ENCODE data around the gene KLHL14. TPM values are rescaled to one million over a fixed set of nuclear protein-coding genes. Genes with fewer than 3 reads are reported as not detected.

KLHL14 gene
- total and polyA plus RNA-seq, 2 of the 13 experiments (the other 11 are each of a cell fraction or from before 2014, with no cell fraction given): 16.0 to 41.8 TPM

DNA sequence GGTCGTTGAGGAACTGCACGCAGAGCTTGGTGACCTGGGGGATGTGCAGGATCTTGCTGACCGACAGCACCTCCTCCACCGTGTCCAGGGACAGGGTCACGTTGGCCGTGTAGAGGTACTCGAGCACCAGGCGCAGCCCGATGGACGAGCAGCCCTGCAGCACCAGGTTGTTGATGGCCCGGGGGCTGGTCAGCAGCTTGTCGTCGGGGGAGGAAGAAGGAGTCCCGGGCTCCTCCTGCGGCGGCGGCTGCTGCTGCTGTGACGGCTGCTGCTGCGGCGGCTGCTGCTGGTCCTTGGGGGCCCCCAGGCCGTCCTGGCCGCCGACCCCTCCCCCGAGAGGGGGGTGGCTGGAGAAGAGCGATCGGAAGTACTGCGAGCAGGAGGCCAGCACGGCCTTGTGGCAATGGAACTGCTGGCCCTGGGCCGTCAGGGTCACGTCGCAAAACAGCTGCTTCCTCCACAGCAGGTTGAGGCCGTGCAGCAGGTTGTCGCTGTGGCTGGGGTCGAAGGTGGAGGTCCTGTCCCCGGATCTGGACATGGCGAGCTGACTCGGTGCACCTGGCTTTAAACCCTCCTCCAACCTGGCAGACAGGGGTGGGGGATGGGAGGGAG, 2.7 kb downstream of the KLHL14 start (continued):
- TF ChIP-seq FOXJ3 (CRISPR knock-in tag; IDR thresholded peaks at IDR 0.05; ENCODE audit: borderline replicate concordance) (no peak), YY1 (IDR thresholded peaks at IDR 0.05; ENCODE audit: insufficient read depth, insufficient replicate concordance, low read depth, low read length) (peak; percentile 37), ZNF251 (CRISPR knock-in tag; IDR thresholded peaks at IDR 0.05) (no peak), EEA1 (CRISPR knock-in tag; IDR thresholded peaks at IDR 0.05; ENCODE audit: borderline replicate concordance) (no peak), ATRX (CRISPR knock-in tag; IDR thresholded peaks at IDR 0.05; ENCODE audit: borderline replicate concordance) (no peak), BRCA1 (CRISPR knock-in tag; IDR thresholded peaks at IDR 0.05) (no peak), GPN1 (CRISPR knock-in tag; IDR thresholded peaks at IDR 0.05; ENCODE audit: borderline replicate concordance) (no peak), NR2C2 (CRISPR knock-in tag; IDR thresholded peaks at IDR 0.05; ENCODE audit: borderline replicate concordance) (no peak), HOXA9 (CRISPR knock-in tag; IDR thresholded peaks at IDR 0.05; ENCODE audit: borderline replicate concordance) (no peak; the same call in 1 of the 2 replicates), THYN1 (CRISPR knock-in tag; IDR thresholded peaks at IDR 0.05; ENCODE audit: borderline replicate concordance, low read depth) (no peak), PAX8 (CRISPR knock-in tag; IDR thresholded peaks at IDR 0.05; ENCODE audit: borderline replicate concordance) (no peak), NFKBIZ (CRISPR knock-in tag; IDR thresholded peaks at IDR 0.05) (no peak), ZNF598 (CRISPR knock-in tag; IDR thresholded peaks at IDR 0.05; ENCODE audit: borderline replicate concordance) (no peak), ZNF256 (CRISPR knock-in tag; conservative IDR thresholded peaks at IDR 0.05) (no peak), JDP2 (CRISPR knock-in tag; IDR thresholded peaks at IDR 0.05; ENCODE audit: borderline replicate concordance) (no peak), ERF (CRISPR knock-in tag; IDR thresholded peaks at IDR 0.05) (peak; percentile 40; the same call in 1 of the 2 replicates), ZNF614 (CRISPR knock-in tag; IDR thresholded peaks at IDR 0.05; ENCODE audit: borderline replicate concordance) (no peak; the same call in 1 of the 2 replicates), MIER3 (CRISPR knock-in tag; IDR thresholded peaks at IDR 0.05; ENCODE audit: borderline replicate concordance) (peak; percentile 37; the same call in 1 of the 2 replicates), FLYWCH1 (CRISPR knock-in tag; IDR thresholded peaks at IDR 0.05) (no peak), ZSCAN12 (CRISPR knock-in tag; IDR thresholded peaks at IDR 0.05) (no peak), ZNF225 (CRISPR knock-in tag; IDR thresholded peaks at IDR 0.05) (no peak), ZNF75D (CRISPR knock-in tag; IDR thresholded peaks at IDR 0.05; ENCODE audit: borderline replicate concordance) (no peak), RFXANK (CRISPR knock-in tag; IDR thresholded peaks at IDR 0.05) (no peak), RNF2 (conservative IDR thresholded peaks at IDR 0.05; ENCODE audit: low read depth) (no peak), PHB2 (IDR thresholded peaks at IDR 0.05; ENCODE audit: partially characterized antibody) (no peak)
- TF ChIP-seq, protein P1, sequence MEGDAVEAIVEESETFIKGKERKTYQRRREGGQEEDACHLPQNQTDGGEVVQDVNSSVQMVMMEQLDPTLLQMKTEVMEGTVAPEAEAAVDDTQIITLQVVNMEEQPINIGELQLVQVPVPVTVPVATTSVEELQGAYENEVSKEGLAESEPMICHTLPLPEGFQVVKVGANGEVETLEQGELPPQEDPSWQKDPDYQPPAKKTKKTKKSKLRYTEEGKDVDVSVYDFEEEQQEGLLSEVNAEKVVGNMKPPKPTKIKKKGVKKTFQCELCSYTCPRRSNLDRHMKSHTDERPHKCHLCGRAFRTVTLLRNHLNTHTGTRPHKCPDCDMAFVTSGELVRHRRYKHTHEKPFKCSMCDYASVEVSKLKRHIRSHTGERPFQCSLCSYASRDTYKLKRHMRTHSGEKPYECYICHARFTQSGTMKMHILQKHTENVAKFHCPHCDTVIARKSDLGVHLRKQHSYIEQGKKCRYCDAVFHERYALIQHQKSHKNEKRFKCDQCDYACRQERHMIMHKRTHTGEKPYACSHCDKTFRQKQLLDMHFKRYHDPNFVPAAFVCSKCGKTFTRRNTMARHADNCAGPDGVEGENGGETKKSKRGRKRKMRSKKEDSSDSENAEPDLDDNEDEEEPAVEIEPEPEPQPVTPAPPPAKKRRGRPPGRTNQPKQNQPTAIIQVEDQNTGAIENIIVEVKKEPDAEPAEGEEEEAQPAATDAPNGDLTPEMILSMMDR (CRISPR knock-in tag; IDR thresholded peaks at IDR 0.05): no peak
- TF ChIP-seq, protein P2, sequence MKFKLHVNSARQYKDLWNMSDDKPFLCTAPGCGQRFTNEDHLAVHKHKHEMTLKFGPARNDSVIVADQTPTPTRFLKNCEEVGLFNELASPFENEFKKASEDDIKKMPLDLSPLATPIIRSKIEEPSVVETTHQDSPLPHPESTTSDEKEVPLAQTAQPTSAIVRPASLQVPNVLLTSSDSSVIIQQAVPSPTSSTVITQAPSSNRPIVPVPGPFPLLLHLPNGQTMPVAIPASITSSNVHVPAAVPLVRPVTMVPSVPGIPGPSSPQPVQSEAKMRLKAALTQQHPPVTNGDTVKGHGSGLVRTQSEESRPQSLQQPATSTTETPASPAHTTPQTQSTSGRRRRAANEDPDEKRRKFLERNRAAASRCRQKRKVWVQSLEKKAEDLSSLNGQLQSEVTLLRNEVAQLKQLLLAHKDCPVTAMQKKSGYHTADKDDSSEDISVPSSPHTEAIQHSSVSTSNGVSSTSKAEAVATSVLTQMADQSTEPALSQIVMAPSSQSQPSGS (CRISPR knock-in tag; IDR thresholded peaks at IDR 0.05): no peak
- TF ChIP-seq, protein P3, sequence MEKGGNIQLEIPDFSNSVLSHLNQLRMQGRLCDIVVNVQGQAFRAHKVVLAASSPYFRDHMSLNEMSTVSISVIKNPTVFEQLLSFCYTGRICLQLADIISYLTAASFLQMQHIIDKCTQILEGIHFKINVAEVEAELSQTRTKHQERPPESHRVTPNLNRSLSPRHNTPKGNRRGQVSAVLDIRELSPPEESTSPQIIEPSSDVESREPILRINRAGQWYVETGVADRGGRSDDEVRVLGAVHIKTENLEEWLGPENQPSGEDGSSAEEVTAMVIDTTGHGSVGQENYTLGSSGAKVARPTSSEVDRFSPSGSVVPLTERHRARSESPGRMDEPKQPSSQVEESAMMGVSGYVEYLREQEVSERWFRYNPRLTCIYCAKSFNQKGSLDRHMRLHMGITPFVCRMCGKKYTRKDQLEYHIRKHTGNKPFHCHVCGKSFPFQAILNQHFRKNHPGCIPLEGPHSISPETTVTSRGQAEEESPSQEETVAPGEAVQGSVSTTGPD (CRISPR knock-in tag; IDR thresholded peaks at IDR 0.05): no peak

Data from HepG2 (cell line).